Tibial nerve (tissue), 3 donors: Measurements from ENCODE around the gene CHST2.

Source experiments
- POLR2A ChIP-seq, 2 donors: fragments of 450-650 bp; IDR thresholded peaks; one replicate each; pipeline ENCODE4 v1.6.1; 2017; ENCODE audit warnings: antibody characterized with exemption in 2 of 2, mild to moderate bottlenecking in 2 of 2, moderate library complexity in 2 of 2
- TF ChIP-seq, protein P1 (sequence below), 5 experiments: fragments of 200-600 bp in 3 of 5; fragments of 450-650 bp in 2 of 5; sonication (generic) in 3 of 5; IDR thresholded peaks; one replicate each; pipeline ENCODE4 v1.5.1; 2016 to 2019; ENCODE audit warnings: antibody characterized with exemption in 5 of 5, mild to moderate bottlenecking in 3 of 5, moderate library complexity in 2 of 5

GRCh38 chr3:143088835-143089234 is 30.7 kb upstream of the CHST2 start:
- no peak for TF ChIP-seq POLR2A (IDR thresholded peaks at IDR 0.05)
- TF ChIP-seq, protein P1, sequence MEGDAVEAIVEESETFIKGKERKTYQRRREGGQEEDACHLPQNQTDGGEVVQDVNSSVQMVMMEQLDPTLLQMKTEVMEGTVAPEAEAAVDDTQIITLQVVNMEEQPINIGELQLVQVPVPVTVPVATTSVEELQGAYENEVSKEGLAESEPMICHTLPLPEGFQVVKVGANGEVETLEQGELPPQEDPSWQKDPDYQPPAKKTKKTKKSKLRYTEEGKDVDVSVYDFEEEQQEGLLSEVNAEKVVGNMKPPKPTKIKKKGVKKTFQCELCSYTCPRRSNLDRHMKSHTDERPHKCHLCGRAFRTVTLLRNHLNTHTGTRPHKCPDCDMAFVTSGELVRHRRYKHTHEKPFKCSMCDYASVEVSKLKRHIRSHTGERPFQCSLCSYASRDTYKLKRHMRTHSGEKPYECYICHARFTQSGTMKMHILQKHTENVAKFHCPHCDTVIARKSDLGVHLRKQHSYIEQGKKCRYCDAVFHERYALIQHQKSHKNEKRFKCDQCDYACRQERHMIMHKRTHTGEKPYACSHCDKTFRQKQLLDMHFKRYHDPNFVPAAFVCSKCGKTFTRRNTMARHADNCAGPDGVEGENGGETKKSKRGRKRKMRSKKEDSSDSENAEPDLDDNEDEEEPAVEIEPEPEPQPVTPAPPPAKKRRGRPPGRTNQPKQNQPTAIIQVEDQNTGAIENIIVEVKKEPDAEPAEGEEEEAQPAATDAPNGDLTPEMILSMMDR (IDR thresholded peaks at IDR 0.05): no peak
